Ovary (tissue), 3 donors: ENCODE results near the gene TAS2R41.

Experiments
- CTCF ChIP-seq, 3 donors: fragments of 450-650 bp in 2 of 3; fragments of 200-600 bp in 1 of 3; IDR thresholded peaks; one replicate each; pipeline versions ENCODE4 v1.5.1 to v1.8.0; 2016 to 2022; ENCODE audit warnings: antibody characterized with exemption in 3 of 3, mild to moderate bottlenecking in 1 of 3
- POLR2A ChIP-seq: fragments of 450-650 bp; IDR thresholded peaks from one replicate; pipeline ENCODE4 v1.6.1; 2017; ENCODE audit warnings: antibody characterized with exemption, mild to moderate bottlenecking, moderate library complexity
- donor health status: DM: no; HTN: no; CAD: no.

DNA sequence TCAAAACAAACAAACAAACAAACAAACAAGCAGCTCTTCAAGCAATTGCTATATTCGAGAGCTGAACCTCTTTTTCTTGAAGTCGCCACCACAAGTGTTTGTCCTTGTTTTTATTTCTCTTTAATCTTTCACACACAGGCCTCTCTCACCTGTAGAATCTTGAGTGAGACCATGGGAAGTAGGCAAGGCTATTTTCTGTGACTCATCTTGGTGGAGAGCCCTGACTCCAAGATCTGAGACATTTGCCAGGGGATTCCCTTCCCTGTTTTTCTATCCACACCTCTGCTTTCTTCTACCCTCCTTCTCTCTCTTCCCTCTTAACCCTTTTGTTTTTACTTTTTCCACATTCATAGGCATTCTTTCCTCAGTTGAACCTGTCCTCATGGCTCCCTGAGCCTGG, 42.4 kb upstream of the TAS2R41 start:
- TF ChIP-seq CTCF (IDR thresholded peaks at IDR 0.05) = no peak
- TF ChIP-seq POLR2A = no peak
